GM18502 (cell line): Measurements from ENCODE around the gene RNASE3.
"Not testable (repeated sequence)": the region's sequence is repeated elsewhere in the genome, so short reads cannot be mapped to it uniquely, and the experiment has no call there.

ENCODE experiments used
- ATAC-seq: cut with Tn5 transposase; IDR thresholded peaks from one replicate; pipeline ENCODE4 v1.9.1; 2021; ENCODE audit warnings: mild to moderate bottlenecking; ENCODE audit not compliant: unreplicated experiment, poor library complexity

The RNASE3 gene

GRCh38 chr14:20907214-20907613 is 16.0 kb downstream of the RNASE3 start:
- no peak for ATAC-seq

DNA sequence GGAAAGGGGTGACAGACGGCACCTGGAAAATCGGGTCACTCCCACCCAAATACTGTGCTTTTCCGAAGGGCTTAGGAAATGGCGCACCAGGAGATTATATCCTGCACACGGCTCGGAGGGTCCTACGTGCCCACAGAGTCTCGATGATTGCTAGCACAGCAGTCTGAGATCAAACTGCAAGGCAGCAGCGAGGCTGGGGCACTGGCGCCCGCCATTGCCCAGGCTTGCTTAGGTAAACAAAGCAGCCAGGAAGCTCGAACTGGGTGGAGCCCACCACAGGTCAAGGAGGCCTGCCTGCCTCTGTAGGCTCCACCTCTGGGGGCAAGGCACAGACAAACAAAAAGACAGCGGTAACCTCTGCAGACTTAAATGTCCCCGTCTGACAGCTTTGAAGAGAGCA is 19.6 kb downstream of the RNASE3 start:
- ATAC-seq, result not testable (repeated sequence)

- not testable (repeated sequence) for ATAC-seq
Measured at GRCh38 chr14:20919038-20919756, 28.0 kb downstream of the RNASE3 start.

DNA sequence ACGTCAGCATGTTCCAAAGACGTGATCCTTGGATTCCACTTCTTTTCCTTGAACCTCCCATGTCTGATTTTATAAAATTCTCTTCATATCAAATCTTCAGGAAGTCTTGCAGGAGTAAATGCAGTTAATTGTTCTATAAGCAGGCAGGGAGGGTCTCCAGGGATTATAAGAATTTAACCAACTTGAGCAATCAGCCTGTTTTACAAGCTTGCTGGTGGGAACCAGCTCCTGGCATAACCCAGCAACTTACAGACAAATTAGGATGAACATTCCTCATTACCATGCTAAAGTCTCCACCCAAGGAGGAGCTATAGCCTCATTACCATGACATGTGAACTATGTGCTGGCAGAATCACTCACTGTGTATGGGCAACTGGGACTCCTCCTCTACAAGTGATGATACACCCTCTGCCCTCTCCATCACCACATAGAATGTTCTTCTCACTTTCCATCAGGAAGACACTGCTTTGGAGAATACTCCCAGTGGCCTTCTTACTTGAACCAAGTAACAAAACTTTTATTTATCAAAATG is 32.6 kb downstream of the RNASE3 start:
- not testable (repeated sequence) for ATAC-seq

DNA sequence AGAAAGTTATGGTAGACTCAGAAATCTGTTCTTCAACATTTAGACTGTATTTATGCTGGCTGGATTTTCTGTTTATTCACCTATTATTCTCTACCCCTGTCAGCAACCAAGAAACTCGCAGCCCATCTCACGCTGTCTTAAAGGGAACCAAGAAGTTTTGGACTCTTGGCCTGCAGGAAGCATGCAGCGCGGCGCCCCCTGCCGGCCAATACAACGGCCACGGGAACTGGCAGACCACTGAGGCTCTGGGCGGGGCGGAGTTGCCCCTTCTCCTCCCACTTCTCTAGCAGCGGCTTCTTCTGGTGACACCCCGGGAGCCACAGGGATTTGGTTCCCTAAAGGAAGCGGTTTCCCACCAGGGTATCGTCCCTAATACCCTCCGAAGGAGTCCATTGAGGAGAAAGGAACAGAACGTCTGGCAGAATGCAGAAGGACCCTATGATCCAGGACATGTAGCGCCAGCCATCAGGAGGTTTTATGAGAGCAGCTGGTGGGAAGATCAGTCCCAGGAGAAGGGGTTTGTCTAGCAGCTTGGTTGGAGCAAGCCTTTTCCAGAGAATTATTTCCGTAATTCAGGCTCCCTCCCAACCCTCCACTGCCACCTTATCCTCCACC is 43.1 kb downstream of the RNASE3 start:
- ATAC-seq, result no peak

DNA sequence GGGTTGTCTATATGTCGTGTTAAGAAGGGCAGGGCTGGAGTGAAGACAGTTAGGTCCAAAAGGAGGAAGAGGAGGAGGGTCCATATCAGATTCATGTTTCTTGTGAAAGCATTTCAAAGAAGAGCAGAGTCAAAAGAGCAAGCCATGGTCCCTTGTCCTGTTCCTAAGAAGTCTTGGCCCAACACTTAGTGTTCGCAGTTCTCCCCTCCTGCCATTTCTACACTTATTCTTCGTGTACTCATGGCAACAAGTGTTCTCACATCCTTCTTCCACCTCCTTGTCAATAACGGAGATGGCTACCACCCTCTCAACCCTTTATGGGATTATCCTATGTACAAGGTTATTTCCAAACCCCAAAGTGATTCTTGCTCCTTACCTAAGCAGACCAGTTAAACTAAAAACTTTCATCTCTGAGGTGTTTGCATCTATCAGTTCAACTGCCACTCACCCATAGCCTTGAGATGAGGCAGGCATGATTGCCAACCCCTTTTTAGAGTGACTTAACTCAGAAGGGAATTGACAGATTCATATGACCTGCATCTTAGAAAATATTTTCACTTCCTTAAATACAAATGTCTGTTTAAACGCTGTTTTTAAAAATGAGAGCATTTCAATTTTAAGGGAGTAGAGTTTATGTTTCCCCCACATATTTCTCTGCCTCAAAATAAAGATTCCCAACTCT is 44.3 kb downstream of the RNASE3 start:
- ATAC-seq, result no peak
